GM12872 (cell line): Measurements from ENCODE around the gene DHX15.

Source experiments
- CTCF ChIP-seq: IDR thresholded peaks from 3 replicates; pipeline ENCODE4 v1.5.1; 2011; ENCODE audit warnings: low read depth, mild to moderate bottlenecking, low read length, moderate library complexity; ENCODE audit not compliant: insufficient read depth

DHX15 gene

DNA sequence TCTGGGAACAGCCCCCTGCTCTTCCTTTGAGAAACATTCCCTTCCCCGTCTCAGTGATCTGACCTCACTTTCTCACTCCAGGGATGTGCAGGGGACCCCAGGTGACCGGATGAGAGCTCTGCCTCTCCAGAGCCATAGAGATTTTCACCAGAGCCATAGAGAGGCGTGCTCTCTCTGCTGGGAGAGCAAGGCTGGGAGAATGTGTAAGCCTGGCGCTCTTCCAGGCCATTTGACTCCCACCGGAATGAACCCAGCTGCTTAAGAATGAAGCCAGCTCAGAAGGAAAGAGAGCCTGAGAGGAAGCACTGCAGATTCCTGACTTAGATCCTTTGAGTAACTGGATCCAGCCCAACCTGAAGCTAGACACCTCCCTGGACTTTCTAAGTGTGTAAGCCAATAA is 106.4 kb downstream of the DHX15 start:
- no peak for TF ChIP-seq CTCF
